Upper lobe of left lung (tissue), 6 donors: ENCODE data around the gene CCNT2. TPM values are rescaled to one million over a fixed set of nuclear protein-coding genes. Genes with fewer than 3 reads are reported as not detected.

Experiments
- ATAC-seq, 2 donors: fragments of 200-7000 bp; cut with Tn5 transposase; one replicate each; pipeline ENCODE4 v1.9.1; 2022; ENCODE audit warnings: mild to moderate bottlenecking in 2 of 2, moderate library complexity in 2 of 2; ENCODE audit not compliant: low FRiP score in 2 of 2
- DNase-seq, 2 donors: peaks; one replicate each; pipeline ENCODE4 v3.0.0-alpha.2; 2019 to 2020
- H3K27ac ChIP-seq, 4 donors: fragments of 200-600 bp; sonication (generic); one replicate each; pipeline ENCODE4 v1.5.1; 2016 to 2019
- H3K27me3 ChIP-seq, 4 donors: fragments of 200-600 bp; sonication (generic); one replicate each; pipeline ENCODE4 v1.5.1; 2017 to 2019
- H3K36me3 ChIP-seq, 4 donors: fragments of 200-600 bp; sonication (generic); one replicate each; pipeline ENCODE4 v1.5.1; 2016 to 2019
- H3K4me1 ChIP-seq, 4 donors: fragments of 200-600 bp; sonication (generic); one replicate each; pipeline ENCODE4 v1.5.1; 2018 to 2019
- H3K4me3 ChIP-seq, 4 donors: fragments of 200-600 bp; sonication (generic); one replicate each; pipeline ENCODE4 v1.5.1; 2017 to 2019; ENCODE audit warnings: mild to moderate bottlenecking in 2 of 4, moderate library complexity in 1 of 4
- H3K9me3 ChIP-seq, 4 donors: fragments of 200-600 bp; sonication (generic); one replicate each; pipeline ENCODE4 v1.5.1; 2018 to 2019
- CTCF ChIP-seq, 6 experiments: fragments of 450-650 bp in 4 of 6; fragments of 200-600 bp in 2 of 6; sonication (generic) in 2 of 6; IDR thresholded peaks; one replicate each; pipeline ENCODE4 v1.5.1; 2016 to 2019; ENCODE audit warnings: antibody characterized with exemption in 6 of 6
- EP300 ChIP-seq, 4 donors: sonication (generic); formaldehyde crosslinking; IDR thresholded peaks; one replicate each; pipeline ENCODE4 v1.5.1; 2017; ENCODE audit warnings: antibody characterized with exemption in 4 of 4, control low read depth in 2 of 4
- POLR2A ChIP-seq, 4 donors: fragments of 450-650 bp; IDR thresholded peaks; one replicate each; pipeline ENCODE4 v1.5.1; 2016 to 2017; ENCODE audit warnings: antibody characterized with exemption in 4 of 4, mild to moderate bottlenecking in 2 of 4
- POLR2AphosphoS5 ChIP-seq, 2 donors: sonication (generic); formaldehyde crosslinking; IDR thresholded peaks; one replicate each; pipeline ENCODE4 v1.5.1; 2017; ENCODE audit warnings: antibody characterized with exemption in 2 of 2
- WGBS, 2 donors: methylation state at CpG; one replicate each; pipeline ENCODE4 v1.1.5; 2017 to 2018; 5-methylcytosine and 5-hydroxymethylcytosine counted together
- total RNA-seq, 6 donors: library from RNA; depleted of rRNA in 4 of 6; stranded (reverse); fragments of >200 nt in 4 of 6; gene quantifications; one replicate each; pipeline versions ENCODE4 v1.1.0 to v1.2.1, GENCODE V29; 2016 to 2021
- donor health status: DM: no; HTN: no; CAD: no; lungs with moderate emphysema.
- donor health status: DM: no; HTN: yes; CAD: no; lungs with severe emphysema.

CCNT2 gene
- total RNA-seq, 6 donors from 2014 or later, result 15.9 to 56.9 (median 32.2) TPM

- TF ChIP-seq POLR2A (IDR thresholded peaks at IDR 0.05), result no peak
- TF ChIP-seq POLR2AphosphoS5 (IDR thresholded peaks at IDR 0.05), result no peak
- no peak for TF ChIP-seq CTCF (IDR thresholded peaks at IDR 0.05)
- no peak for TF ChIP-seq EP300 (IDR thresholded peaks at IDR 0.05)
- Histone ChIP-seq H3K9me3 (peaks cover 0 to 3% (median 0%) of the 10 kb centered on the region in 4 donors), H3K27ac (no peak overlapping the region), H3K36me3 (no peaks in the 10 kb centered on the region), H3K27me3 (no peaks in the 10 kb centered on the region), H3K4me1 (no peaks in the 10 kb centered on the region), H3K4me3 (no peak overlapping the region)
- WGBS, 2 donors, result 89 to 90% methylated on average over 3 of the region's 3 CpGs
- DNase-seq (no peak), ATAC-seq (no peak)
Observed at GRCh38 chr2:134985061-134985460, 66.4 kb downstream of the CCNT2 start.

- H3K27me3 ChIP-seq, result no peaks in the 10 kb centered on the region
Observed at GRCh38 chr2:134988994-134989605, 70.5 kb downstream of the CCNT2 start.

GRCh38 chr2:134999521-134999920 lies 80.9 kb downstream of the CCNT2 start:
- 75 to 83% methylated on average over 2 of the region's 2 CpGs for WGBS, 2 donors
- DNase-seq (no peak), ATAC-seq (no peak)
- TF ChIP-seq CTCF (IDR thresholded peaks at IDR 0.05) (no peak), POLR2AphosphoS5 (IDR thresholded peaks at IDR 0.05) (no peak), POLR2A (IDR thresholded peaks at IDR 0.05) (no peak), EP300 (IDR thresholded peaks at IDR 0.05) (no peak)
- Histone ChIP-seq H3K4me3 (no peak overlapping the region), H3K36me3 (no peaks in the 10 kb centered on the region), H3K4me1 (peaks cover 0 to 6% (median 6%) of the 10 kb centered on the region in 4 donors), H3K9me3 (no peaks in the 10 kb centered on the region), H3K27me3 (no peaks in the 10 kb centered on the region), H3K27ac (no peak overlapping the region)

More at GRCh38 chr2:134988994-134989605, 70.5 kb downstream of the CCNT2 start:
- H3K9me3 ChIP-seq, result peaks cover 0 to 3% (median 0%) of the 10 kb centered on the region in 4 donors
- peak in 1 of 2 donors; percentile 51 for ATAC-seq
- H3K36me3 ChIP-seq, result no peaks in the 10 kb centered on the region
- WGBS, 2 donors, result 26 to 30% methylated on average over 3 of the region's 3 CpGs
- no peak for DNase-seq
- no peaks in the 10 kb centered on the region for H3K4me1 ChIP-seq
- no peak overlapping the region for H3K4me3 ChIP-seq
- no peak overlapping the region for H3K27ac ChIP-seq
- TF ChIP-seq CTCF (IDR thresholded peaks at IDR 0.05) (peak in 2 of 6 experiments; percentile 21 to 35), POLR2A (IDR thresholded peaks at IDR 0.05) (no peak), POLR2AphosphoS5 (IDR thresholded peaks at IDR 0.05) (no peak), EP300 (IDR thresholded peaks at IDR 0.05) (no peak)

- Histone ChIP-seq H3K4me1 (peaks cover 0 to 9% (median 7%) of the 10 kb centered on the region in 4 donors), H3K9me3 (no peaks in the 10 kb centered on the region), H3K36me3 (no peaks in the 10 kb centered on the region), H3K27me3 (no peaks in the 10 kb centered on the region), H3K4me3 (no peak overlapping the region), H3K27ac (no peak overlapping the region)
- WGBS, 2 donors, result 82 to 86% methylated on average over 4 of the region's 4 CpGs
- TF ChIP-seq POLR2A (IDR thresholded peaks at IDR 0.05) (no peak), CTCF (IDR thresholded peaks at IDR 0.05) (no peak), POLR2AphosphoS5 (IDR thresholded peaks at IDR 0.05) (no peak)
- ATAC-seq (no peak), DNase-seq (no peak)
Observed at GRCh38 chr2:135002836-135003235, 84.2 kb downstream of the CCNT2 start.
